K562 (cell line): ENCODE measurements around the gene TENM4. TPM values are rescaled to one million over a fixed set of nuclear protein-coding genes. Genes with fewer than 3 reads are reported as not detected.

Source experiments
- ATAC-seq: fragments of 200-7000 bp; cut with Tn5 transposase; 3 replicates; pipeline ENCODE4 v1.9.1; 2020; ENCODE audit warnings: moderate library complexity
- BruUV-seq: library from RNA; stranded (reverse); fragments of 400-500 nt; replicated peaks from 2 replicates; lab custom pipeline; 2021; lab: Mats Ljungman, UMichigan
- CTCF ChIA-PET: fragments of 300-600 bp; formaldehyde crosslinking; extraction: SDS; loops from one replicate; lab custom pipeline; 2021; ENCODE audit warnings: low intra/inter-chr PET ratio; lab: Yijun Ruan, JAX
- POLR2A ChIA-PET: fragments of 300-600, 350-650 bp; sonication (Branson Sonifier 250); formaldehyde crosslinking; extraction: SDS; loops from one replicate; lab custom pipeline; 2021; ENCODE audit warnings: antibody characterized with exemption, inconsistent platforms; lab: Yijun Ruan, JAX
- DNase-seq, 4 experiments: peaks; one replicate each; pipeline versions ENCODE4 v3.0.0 to v3.0.0-alpha.2; 2011 to 2018; ENCODE audit warnings: low spot score in 3 of 4, mixed read lengths in 3 of 4; ENCODE audit errors: extremely low read depth in 1 of 4
- FAIRE-seq: peaks from 2 replicates; lab custom pipeline; 2011; peaks lifted over from hg19 to GRCh38; lab: Jason Lieb, UNC
- H2AFZ ChIP-seq: 2 replicates; pipeline ENCODE4 v1.6.0; 2011; ENCODE audit warnings: low read depth, low read length, control low read depth, inconsistent platforms
- H3K27ac ChIP-seq: fragments of 200-600 bp; 3 replicates; pipeline ENCODE4 v1.8.0; 2011; ENCODE audit warnings: low read depth, mild to moderate bottlenecking, control low read depth, inconsistent platforms, low read length, moderate library complexity, mixed read lengths; ENCODE audit errors: extremely low read depth
- H3K27me3 ChIP-seq, 2 experiments: fragments of 300-600 bp in 1 of 2; 2 replicates in 1 of 2; 3 replicates in 1 of 2; pipeline versions ENCODE4 v1.6.0 to v1.8.0; 2011; ENCODE audit warnings: inconsistent platforms in 2 of 2, low read length in 2 of 2, mild to moderate bottlenecking in 1 of 2, mixed read lengths in 1 of 2, moderate library complexity in 1 of 2; ENCODE audit not compliant: control insufficient read depth in 2 of 2, insufficient read depth in 2 of 2
- H3K36me3 ChIP-seq: fragments of 300-600 bp; 3 replicates; pipeline ENCODE4 v1.8.0; 2011; ENCODE audit warnings: mild to moderate bottlenecking, low read length, inconsistent platforms; ENCODE audit not compliant: control insufficient read depth, insufficient read depth
- H3K4me1 ChIP-seq, 2 experiments: fragments of 200-600 bp in 1 of 2; replicated peaks in 1 of 2; 2 replicates in 1 of 2; 3 replicates in 1 of 2; pipeline versions ENCODE4 v1.5.1 to v1.8.0; 2011; ENCODE audit warnings: inconsistent platforms in 2 of 2, low read length in 2 of 2, mild to moderate bottlenecking in 1 of 2, mixed read lengths in 1 of 2, moderate library complexity in 1 of 2; ENCODE audit not compliant: control insufficient read depth in 2 of 2, insufficient read depth in 2 of 2
- H3K4me2 ChIP-seq: 2 replicates; pipeline ENCODE4 v1.6.1; 2011; ENCODE audit warnings: low read length, control low read depth, inconsistent platforms, mixed read lengths; ENCODE audit not compliant: insufficient read depth
- H3K4me3 ChIP-seq: fragments of 200-600 bp; sonication (generic), shearing (Covaris generic); 2 replicates; pipeline ENCODE4 v1.5.1; 2016; ENCODE audit warnings: control low read depth, inconsistent platforms
- H3K79me2 ChIP-seq: fragments of 200-600 bp; 3 replicates; pipeline ENCODE4 v1.8.0; 2011; ENCODE audit warnings: low read length, inconsistent platforms; ENCODE audit not compliant: control insufficient read depth, insufficient read depth
- H3K9ac ChIP-seq, 2 experiments: 2 replicates each; pipeline versions ENCODE4 v1.6.0 to v1.6.1; 2011; ENCODE audit warnings: low read depth in 2 of 2, low read length in 2 of 2, control low read depth in 1 of 2, inconsistent platforms in 1 of 2, mild to moderate bottlenecking in 1 of 2, mixed read lengths in 1 of 2; ENCODE audit not compliant: insufficient read depth in 1 of 2
- H3K9me1 ChIP-seq: one replicate; pipeline ENCODE4 v1.6.0; 2011; ENCODE audit warnings: inconsistent platforms, mild to moderate bottlenecking, low read length, moderate library complexity; ENCODE audit not compliant: control insufficient read depth, insufficient read depth
- H3K9me3 ChIP-seq: replicated peaks from 2 replicates; pipeline ENCODE4 v1.5.1; 2011; ENCODE audit warnings: low read depth, low read length, inconsistent platforms; ENCODE audit not compliant: control insufficient read depth, insufficient read depth
- H4K20me1 ChIP-seq: replicated peaks from 2 replicates; pipeline ENCODE4 v1.6.1; 2011; ENCODE audit warnings: low read length, inconsistent platforms, mixed read lengths; ENCODE audit not compliant: control insufficient read depth, insufficient read depth
- GATA2 ChIP-seq: sonication (generic); formaldehyde crosslinking; IDR thresholded peaks from 2 replicates; pipeline ENCODE4 v1.4.0; 2020; ENCODE audit warnings: mild to moderate bottlenecking, missing genetic modification reagents
- HMGXB4 ChIP-seq: sonication (generic); formaldehyde crosslinking; IDR thresholded peaks from 2 replicates; pipeline ENCODE4 v1.8.1; 2023; ENCODE audit warnings: mild to moderate bottlenecking, missing genetic modification reagents
- HNRNPUL1 ChIP-seq: fragments of 200-400 bp; formaldehyde crosslinking; IDR thresholded peaks from 2 replicates; pipeline ENCODE4 v1.6.1; 2017; ENCODE audit warnings: low read length
- IRF2 ChIP-seq: sonication (generic); formaldehyde crosslinking; IDR thresholded peaks from 2 replicates; pipeline ENCODE4 v1.8.1; 2022; ENCODE audit warnings: mild to moderate bottlenecking, missing genetic modification reagents
- MAX ChIP-seq: sonication (generic); formaldehyde crosslinking; IDR thresholded peaks from 2 replicates; pipeline ENCODE4 v1.9.0; 2022; ENCODE audit warnings: mild to moderate bottlenecking, missing genetic modification reagents
- MLLT1 ChIP-seq, 2 experiments: fragments of 450-650 bp; IDR thresholded peaks; 2 replicates each; pipeline ENCODE4 v1.6.1; 2016
- U2AF1 ChIP-seq: fragments of 200-400 bp; formaldehyde crosslinking; optimal IDR thresholded peaks from 2 replicates; pipeline ENCODE3; 2017; ENCODE audit warnings: mild to moderate bottlenecking, low read depth, low read length, moderate library complexity
- ZNF764 ChIP-seq: fragments of 250-450 bp; sonication (Bioruptor Pico); IDR thresholded peaks from 2 replicates; pipeline ENCODE4 v1.4.0; 2020; ENCODE audit warnings: low read depth, mild to moderate bottlenecking, moderate library complexity
- WGBS: fragments of 100-300 bp; shearing (Covaris generic); methylation state at CpG from one replicate; pipeline ENCODE4 v1.1.6; 2016; ENCODE audit warnings: low coverage, mixed read lengths; ENCODE audit not compliant: insufficient coverage; ENCODE audit errors: missing lambda C conversion rate; 5-methylcytosine and 5-hydroxymethylcytosine counted together
- in situ Hi-C: fragments of 300-500 bp; cut with MboI; formaldehyde crosslinking; loops from 4 replicates; pipeline ENCODE4 v1.15.0; 2018; ENCODE audit warnings: inconsistent platforms, mixed read lengths
- intact Hi-C: fragments of 100-400 bp; cut with micrococcal nuclease; formaldehyde crosslinking; loops from 2 replicates; pipeline ENCODE4 v1.14.2; 2022
- polyA plus RNA-seq, 8 experiments: library from polyadenylated mRNA; depleted of rRNA in 4 of 8; stranded (reverse) in 5 of 8; unstranded in 3 of 8; fragments of >200 nt; fragmentation: Nextera tagmentation in 2 of 8; fragmentation: Illumina TruSeq in 1 of 8; extraction: Ambion mirVana in 2 of 8; extraction: Trizol in 1 of 8; gene quantifications; 2 replicates each; pipeline versions ENCODE4 v1.2.1 to v1.2.3, GENCODE V29; 2011 to 2014; ENCODE audit warnings: inconsistent platforms in 1 of 8, missing spikeins in 1 of 8
- total RNA-seq, 7 experiments: library from RNA; depleted of rRNA in 6 of 7; stranded (reverse); fragments of >200 nt in 6 of 7; fragmentation: Illumina TruSeq in 2 of 7; extraction: Trizol in 2 of 7; gene quantifications; 2 replicates each; pipeline versions ENCODE4 v1.2.1 to v1.2.3, GENCODE V29; 2011 to 2021; ENCODE audit warnings: low replicate concordance in 1 of 7
- TF ChIP-seq, protein P1 (sequence below): sonication (generic); formaldehyde crosslinking; IDR thresholded peaks from 2 replicates; pipeline ENCODE4 v1.8.0; 2022; ENCODE audit warnings: mild to moderate bottlenecking, missing genetic modification reagents, borderline replicate concordance

Gene TENM4
- total and polyA plus RNA-seq, 9 of the 15 experiments (the other 6 are each of a cell fraction or from before 2014, with no cell fraction given): 0.16 TPM; not detected in 8

- TF ChIP-seq HNRNPUL1 (no peak), MLLT1 (IDR thresholded peaks at IDR 0.05) (no peak), IRF2 (CRISPR knock-in tag) (no peak), MAX (CRISPR knock-in tag) (no peak)
Observed at GRCh38 chr11:78929207-78929905, 511.5 kb downstream of the TENM4 start (continued).

GRCh38 chr11:78927511-78927910, 513.3 kb downstream of the TENM4 start:
- no peaks in the 10 kb centered on the region for H3K4me1 ChIP-seq
- in situ Hi-C loops: no loop called here
- no peak overlapping the region for H2AFZ ChIP-seq
- DNase-seq (no peak), ATAC-seq (no peak), FAIRE-seq (no peak)
- CTCF ChIA-PET: no interaction called here
- no peak overlapping the region for H3K27ac ChIP-seq
- no peaks in the 10 kb centered on the region for H3K79me2 ChIP-seq
- no peak overlapping the region for H3K4me3 ChIP-seq
- POLR2A ChIA-PET: interaction anchor here (1.0 kb wide), 1 partner anchor 26 kb away, joined by 3 read pairs; no protein-coding TSS in a partner anchor
- WGBS: 0% methylated on average over 3 of the region's 3 CpGs
- intact Hi-C loops: no loop called here
- no peak overlapping the region for H3K9ac ChIP-seq
- H4K20me1 ChIP-seq: no peaks in the 10 kb centered on the region
- H3K9me1 ChIP-seq: no peaks in the 10 kb centered on the region
- H3K36me3 ChIP-seq: no peaks in the 10 kb centered on the region
- H3K4me2 ChIP-seq: no peak overlapping the region
- TF ChIP-seq HMGXB4 (CRISPR knock-in tag): no peak
- TF ChIP-seq, protein P1, sequence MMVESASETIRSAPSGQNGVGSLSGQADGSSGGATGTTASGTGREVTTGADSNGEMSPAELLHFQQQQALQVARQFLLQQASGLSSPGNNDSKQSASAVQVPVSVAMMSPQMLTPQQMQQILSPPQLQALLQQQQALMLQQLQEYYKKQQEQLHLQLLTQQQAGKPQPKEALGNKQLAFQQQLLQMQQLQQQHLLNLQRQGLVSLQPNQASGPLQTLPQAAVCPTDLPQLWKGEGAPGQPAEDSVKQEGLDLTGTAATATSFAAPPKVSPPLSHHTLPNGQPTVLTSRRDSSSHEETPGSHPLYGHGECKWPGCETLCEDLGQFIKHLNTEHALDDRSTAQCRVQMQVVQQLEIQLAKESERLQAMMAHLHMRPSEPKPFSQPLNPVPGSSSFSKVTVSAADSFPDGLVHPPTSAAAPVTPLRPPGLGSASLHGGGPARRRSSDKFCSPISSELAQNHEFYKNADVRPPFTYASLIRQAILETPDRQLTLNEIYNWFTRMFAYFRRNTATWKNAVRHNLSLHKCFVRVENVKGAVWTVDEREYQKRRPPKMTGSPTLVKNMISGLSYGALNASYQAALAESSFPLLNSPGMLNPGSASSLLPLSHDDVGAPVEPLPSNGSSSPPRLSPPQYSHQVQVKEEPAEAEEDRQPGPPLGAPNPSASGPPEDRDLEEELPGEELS: no peak
- no peak for TF ChIP-seq U2AF1
- TF ChIP-seq GATA2 (CRISPR knock-in tag): no peak
- no peak for TF ChIP-seq ZNF764
- H3K27me3 ChIP-seq: peaks cover 3 to 11% of the 10 kb centered on the region in 2 experiments; a peak in 2 of 5 replicates
- no peaks in the 10 kb centered on the region for H3K9me3 ChIP-seq
- no TSS peak for BruUV-seq
